UCSD-AML1 (cell line): ENCODE results near the gene KSR1.

Experiments
- DNase-seq: peaks from one replicate; lab custom pipeline; 2025; ENCODE audit not compliant: unreplicated experiment; lab: John Stamatoyannopoulos, UW

Gene KSR1

GRCh38 chr17:27581016-27581415 lies 124.8 kb downstream of the KSR1 start:
- DNase-seq, result no peak

- DNase-seq, result no peak
Observed at GRCh38 chr17:27582696-27583095, 126.4 kb downstream of the KSR1 start.

GRCh38 chr17:27585153-27585681 lies 129.0 kb downstream of the KSR1 start:
- DNase-seq, result no peak

- no peak for DNase-seq
Observed at GRCh38 chr17:27585792-27586191, 129.5 kb downstream of the KSR1 start.

DNA sequence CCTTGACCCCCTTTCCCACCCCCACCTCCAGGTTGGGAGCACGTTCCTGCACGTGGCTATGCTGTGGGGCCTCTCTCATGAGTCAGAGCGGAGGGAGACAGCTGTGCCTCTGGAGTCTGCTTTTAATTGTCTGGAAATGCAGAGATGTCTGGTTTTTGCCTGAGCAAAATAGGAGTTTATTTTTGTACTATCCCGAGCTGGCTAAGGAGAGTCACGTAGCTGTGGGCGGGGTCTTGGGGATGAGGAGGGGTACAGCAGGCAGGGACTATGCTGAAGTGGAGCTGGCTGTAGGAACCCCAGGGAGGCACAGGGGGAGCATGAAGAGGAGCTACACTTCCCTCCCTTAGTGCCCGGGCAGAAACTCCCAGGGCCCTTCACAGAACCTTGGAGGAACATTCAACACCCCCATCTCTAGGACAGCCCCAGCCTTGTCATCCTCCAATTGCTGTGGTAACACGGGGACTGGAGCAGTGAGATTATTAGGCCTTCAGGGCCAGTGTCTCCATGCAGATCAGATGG lies 130.0 kb downstream of the KSR1 start:
- no peak for DNase-seq

DNA sequence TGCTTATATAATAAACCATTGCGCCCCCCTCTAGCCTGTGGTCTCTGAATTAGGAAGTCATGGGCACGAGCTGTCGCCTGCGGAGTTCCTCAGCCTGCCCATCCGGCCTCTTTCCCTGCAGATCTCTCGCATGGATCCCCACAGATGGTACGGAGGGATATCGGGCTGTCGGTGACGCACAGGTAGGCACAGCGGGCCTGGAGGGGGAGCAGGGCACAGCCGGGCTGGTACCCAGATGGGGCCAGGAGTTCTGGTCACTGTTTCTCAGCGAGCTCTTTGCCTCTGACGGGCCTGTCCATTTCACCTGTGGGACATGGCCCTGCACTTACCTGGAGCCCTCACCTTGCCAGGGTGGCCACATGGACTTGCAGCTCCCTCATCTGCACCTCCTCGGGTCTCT lies 132.1 kb downstream of the KSR1 start:
- no peak for DNase-seq

DNA sequence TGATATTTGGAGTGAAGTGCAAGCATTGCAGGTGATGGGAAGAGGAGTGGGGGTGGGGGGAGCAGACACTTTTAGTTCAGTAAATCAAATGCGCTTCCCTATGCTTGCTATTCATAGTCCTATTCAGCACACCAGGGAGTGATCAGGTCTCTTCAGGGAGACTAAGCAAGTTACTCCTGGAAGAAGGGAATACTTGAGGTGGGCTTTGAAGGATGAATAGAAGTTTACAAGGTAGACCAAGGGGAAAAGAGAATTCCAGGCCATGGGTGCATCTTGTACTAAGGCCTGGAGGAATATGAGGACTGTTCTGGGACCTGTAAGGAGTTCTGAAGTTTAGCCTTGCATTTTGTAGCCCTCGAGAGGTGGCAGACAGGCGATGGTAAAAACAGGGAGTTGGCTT lies 134.6 kb downstream of the KSR1 start:
- no peak for DNase-seq

DNA sequence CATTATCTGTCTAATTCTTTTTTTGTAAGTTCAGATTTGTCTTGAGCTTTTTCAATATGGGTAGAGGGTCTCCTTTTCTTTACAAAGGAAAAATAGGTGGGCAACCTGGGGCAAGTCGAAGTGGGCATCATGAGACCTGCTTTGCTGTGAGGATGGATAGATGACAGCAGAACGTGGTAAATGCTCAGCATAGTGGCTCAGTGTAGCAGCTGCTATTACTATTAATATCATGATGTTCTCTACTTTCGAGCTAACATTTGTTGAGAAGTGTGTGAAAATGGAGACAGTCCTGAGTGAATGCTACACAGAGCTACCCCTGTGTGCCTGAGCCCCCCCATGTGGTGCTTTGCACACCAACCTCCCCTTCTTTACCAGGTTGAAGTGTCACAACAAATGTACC lies 135.7 kb downstream of the KSR1 start:
- no peak for DNase-seq

- no peak for DNase-seq
Observed at GRCh38 chr17:27593232-27593856, 137.1 kb downstream of the KSR1 start.

DNA sequence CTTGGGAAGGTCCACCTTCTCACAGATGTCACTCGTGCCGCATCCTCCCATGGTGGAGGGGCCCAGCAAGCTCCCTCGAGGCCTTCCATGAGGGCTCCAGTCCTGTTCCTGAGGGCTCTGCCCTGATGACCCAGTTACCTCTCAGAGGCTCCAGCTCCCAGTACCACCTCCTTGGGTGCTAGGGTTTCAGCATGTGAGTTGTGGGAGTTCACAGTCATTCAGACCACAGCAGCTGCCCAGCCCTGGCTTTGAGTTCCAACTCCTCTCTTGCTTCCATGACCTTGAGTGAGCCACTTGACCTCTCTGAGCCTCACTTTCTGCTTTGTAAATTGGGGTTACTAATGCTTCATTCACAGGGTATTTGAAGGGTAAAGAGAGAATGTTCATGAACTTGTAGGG lies 137.6 kb downstream of the KSR1 start:
- no peak for DNase-seq

DNA sequence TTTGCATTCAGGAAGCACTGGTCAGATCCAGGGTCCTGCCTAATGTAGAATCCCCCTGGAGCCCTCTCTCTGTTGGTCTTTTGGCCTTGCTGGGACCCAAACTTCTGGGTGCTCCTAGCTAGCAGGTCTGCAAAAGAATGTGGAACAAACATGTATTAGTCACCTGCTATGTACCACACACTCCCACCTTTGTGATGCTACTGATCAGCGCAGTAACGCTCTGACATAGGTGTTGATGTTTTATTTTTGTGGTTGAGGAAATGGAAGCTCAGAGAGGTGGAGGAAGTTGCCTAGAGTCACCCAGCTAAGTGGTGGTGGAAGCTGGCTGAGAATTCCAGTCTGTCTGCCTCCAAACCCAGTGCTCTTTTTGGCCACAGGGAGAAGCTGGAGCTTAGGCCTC lies 139.0 kb downstream of the KSR1 start:
- DNase-seq, result no peak

- DNase-seq, result no peak
Observed at GRCh38 chr17:27596096-27596495, 139.8 kb downstream of the KSR1 start.

- no peak for DNase-seq
Observed at GRCh38 chr17:27596566-27597187, 140.4 kb downstream of the KSR1 start.

GRCh38 chr17:27597188-27597580 lies 140.9 kb downstream of the KSR1 start:
- DNase-seq, result no peak

DNA sequence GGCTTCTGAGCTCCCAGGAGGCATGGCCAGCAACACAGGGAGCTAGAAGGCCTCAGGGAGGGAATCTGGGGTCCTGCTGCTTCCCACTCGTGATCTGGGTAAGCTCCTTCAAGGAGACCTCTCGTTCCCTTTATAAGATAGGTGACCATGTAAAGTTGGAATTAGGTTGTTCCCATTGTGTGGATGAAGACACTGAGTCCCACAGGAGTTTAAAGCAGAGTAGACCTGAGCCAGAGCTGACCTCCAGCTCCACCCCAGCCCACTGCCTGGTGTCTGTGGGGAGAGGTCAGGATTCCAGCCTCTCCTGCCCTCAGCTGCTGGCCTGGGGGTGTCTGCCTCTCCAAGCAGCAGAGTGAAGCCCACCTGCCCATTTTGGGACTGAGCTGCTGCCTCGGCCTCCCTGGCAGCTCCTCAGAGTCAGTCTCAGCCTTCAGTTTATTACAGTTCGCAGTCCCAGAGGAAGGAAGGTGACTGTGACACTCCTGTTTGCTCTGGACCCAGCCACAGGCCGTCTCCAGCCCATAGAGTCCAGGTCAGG lies 141.6 kb downstream of the KSR1 start:
- no peak for DNase-seq

GRCh38 chr17:27598337-27599050 lies 142.2 kb downstream of the KSR1 start:
- no peak for DNase-seq

DNA sequence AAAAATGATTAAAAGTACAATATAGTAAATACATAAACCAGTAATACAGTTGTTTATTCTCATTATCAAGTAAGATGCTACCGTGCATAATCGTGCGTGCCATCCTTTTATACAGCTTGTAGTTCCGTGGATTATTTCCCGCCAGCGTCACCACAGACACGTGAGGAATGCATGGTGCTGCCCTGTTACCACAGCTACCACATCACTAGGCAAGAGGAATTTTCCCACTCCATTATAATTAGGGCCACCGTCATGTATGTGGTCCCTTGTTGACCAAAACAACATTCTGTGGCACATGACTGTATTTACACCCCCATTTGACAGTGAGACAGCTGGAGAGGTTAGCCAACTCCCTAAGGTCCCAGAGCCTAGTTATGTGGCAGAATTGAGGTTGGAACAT lies 144.2 kb downstream of the KSR1 start:
- DNase-seq, result no peak

DNA sequence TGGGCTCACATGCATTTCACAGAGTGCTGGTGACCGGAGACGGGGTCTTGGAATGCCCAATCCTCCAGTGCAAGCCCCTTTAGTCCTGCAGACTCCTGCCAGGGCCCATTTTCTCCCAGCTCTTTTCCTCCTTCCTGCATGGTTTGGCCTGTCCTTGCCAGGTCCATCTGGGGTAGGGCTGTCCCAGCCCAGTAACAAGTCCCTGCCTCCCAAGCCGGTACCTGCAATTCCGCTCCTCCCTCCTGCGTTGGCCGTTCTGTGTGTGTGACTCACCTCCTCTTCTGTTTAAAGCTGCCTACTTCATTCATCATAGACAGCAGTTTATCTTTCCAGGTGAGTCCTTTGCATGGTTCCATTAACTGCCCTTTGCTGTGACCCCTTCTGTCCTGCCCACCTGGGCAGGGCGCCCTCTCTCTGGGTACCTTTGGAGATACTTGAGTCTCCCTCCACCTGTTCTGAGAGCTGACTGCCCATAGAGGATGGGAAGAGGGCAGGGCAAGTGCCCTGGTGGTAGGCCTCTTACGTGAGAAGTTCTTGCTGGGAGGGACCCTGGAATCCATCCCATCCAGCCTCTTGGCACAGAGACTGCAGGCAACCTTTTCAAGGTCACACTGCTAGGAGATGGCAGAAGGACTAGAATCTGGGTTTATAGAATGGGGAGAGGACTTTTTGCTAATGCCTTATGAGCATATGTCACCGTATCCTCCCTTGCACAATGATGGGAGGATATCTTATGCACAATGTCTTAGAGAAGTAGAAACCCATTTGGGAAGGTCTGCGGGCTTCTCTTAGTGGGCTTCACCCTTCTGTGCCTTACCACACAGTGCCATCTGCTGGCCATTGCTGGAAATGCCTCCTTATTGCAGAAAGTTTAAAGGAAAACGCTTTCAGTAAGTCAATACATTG lies 145.1 kb downstream of the KSR1 start:
- DNase-seq, result peak; percentile 73

DNA sequence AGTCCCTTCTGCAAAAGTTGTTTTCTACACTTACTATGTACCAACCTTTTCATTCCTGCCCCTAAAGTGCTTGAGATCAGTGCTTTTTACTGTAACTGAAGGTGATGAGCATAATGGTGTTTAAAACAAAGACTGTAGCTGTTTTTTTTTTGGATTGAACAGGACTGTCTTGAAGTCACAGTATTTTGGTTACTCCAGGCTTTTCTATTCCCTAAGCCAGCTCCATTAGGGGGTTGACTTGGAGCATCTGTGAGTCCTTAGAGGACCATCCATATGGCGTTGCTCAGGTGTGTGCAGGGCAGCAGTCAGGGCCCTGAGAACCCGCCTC lies 145.7 kb downstream of the KSR1 start:
- DNase-seq, result no peak

DNA sequence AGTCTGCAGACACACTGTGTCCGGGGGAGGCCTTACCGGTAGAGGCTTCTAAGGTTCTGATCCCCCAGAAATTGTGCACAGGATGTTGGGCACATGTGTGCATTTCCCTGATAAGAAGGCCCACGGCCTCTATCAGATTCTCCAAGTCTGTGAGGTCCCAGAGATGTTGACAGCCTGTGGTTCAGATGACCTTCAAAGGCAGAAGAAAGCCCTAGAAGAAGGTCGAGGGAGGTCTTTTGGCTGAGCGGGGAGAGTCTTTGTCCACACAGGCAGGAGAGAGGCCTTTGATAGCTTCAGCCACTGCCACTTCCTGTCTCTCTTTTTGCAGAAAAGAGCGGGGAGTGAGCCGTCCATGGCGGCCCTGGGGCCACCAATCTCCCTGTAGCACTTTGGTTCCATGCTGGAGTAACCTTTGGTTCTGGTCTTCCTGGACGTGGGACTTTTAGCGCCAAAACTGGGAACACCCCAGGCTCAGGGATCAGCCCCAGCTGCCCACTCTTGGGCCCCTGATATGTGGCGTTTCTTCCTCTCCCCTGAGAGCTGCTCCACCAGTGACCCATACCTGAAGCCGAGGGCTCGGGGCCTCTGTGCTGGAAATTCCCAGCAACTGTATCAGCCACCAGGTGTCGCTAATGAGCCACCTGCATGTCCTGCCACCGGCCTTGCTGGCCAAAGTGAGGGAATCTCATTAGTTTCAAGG lies 146.6 kb downstream of the KSR1 start:
- DNase-seq, result peak; percentile 83
